A549 treated with AZD9567 at 1 μM for 4 hours (cell line): ENCODE data around the gene GABRG2. TPM values are rescaled to one million over a fixed set of nuclear protein-coding genes. Genes with fewer than 3 reads are reported as not detected.

ENCODE experiments used
- total RNA-seq: library from RNA; stranded (reverse); fragments of 200-300 nt; extraction: Qiagen RNA extraction; gene quantifications from 5 replicates; pipeline ENCODE4 v1.2.3, GENCODE V29; 2022; ENCODE audit not compliant: insufficient read depth

The GABRG2 gene
- total RNA-seq, result not detected in 5 replicates

GRCh38 chr5:162067655-162068411 is at the start of gene GABRG2:
TSS of gene GABRG2 (plus strand) at chr5:162067773. CDS start at chr5:162068000, 227 bp downstream.

Other genes starting within 250 kb of the GABRG2 start
- not detected in 5 replicates for gene GABRA1, start 219.7 kb upstream of the GABRG2 start, total RNA-seq